Mesendoderm (in vitro differentiated cells): Measurements from ENCODE around the gene FAM200C. TPM values are rescaled to one million over a fixed set of nuclear protein-coding genes. Genes with fewer than 3 reads are reported as not detected.

Experiments
- DNase-seq: peaks from one replicate; pipeline ENCODE4 v3.0.0; 2013
- H2AK5ac ChIP-seq: 2 replicates; pipeline ENCODE4 v1.6.1; 2013; ENCODE audit warnings: low read length, inconsistent platforms
- H2BK120ac ChIP-seq: 2 replicates; pipeline ENCODE4 v1.6.1; 2013; ENCODE audit warnings: low read depth, mild to moderate bottlenecking, low read length, moderate library complexity, mixed read lengths
- H2BK15ac ChIP-seq: replicated peaks from 2 replicates; pipeline ENCODE4 v1.6.1; 2013; ENCODE audit warnings: low read depth, mild to moderate bottlenecking, moderate library complexity
- H2BK5ac ChIP-seq: 2 replicates; pipeline ENCODE4 v1.6.1; 2013; ENCODE audit warnings: low read length, inconsistent platforms
- H3K18ac ChIP-seq: 2 replicates; pipeline ENCODE4 v1.6.1; 2013; ENCODE audit warnings: mild to moderate bottlenecking, low read length, mixed read lengths
- H3K23ac ChIP-seq: one replicate; pipeline ENCODE4 v1.6.1; 2013; ENCODE audit warnings: low read length
- H3K27ac ChIP-seq: 2 replicates; pipeline ENCODE4 v1.5.1; 2013; ENCODE audit warnings: low read depth, mild to moderate bottlenecking, inconsistent platforms, low read length, moderate library complexity
- H3K27me3 ChIP-seq: 2 replicates; pipeline ENCODE4 v1.6.1; 2013; ENCODE audit warnings: low read length, control low read depth, mild to moderate bottlenecking, inconsistent platforms; ENCODE audit not compliant: insufficient read depth, poor library complexity
- H3K36me3 ChIP-seq: 2 replicates; pipeline ENCODE4 v1.6.1; 2013; ENCODE audit warnings: low read length, inconsistent platforms; ENCODE audit not compliant: control insufficient read depth, insufficient read depth
- H3K4ac ChIP-seq: one replicate; pipeline ENCODE4 v1.6.1; 2013; ENCODE audit warnings: low read depth, mild to moderate bottlenecking, low read length, moderate library complexity
- H3K4me1 ChIP-seq: 2 replicates; pipeline ENCODE4 v1.6.1; 2013; ENCODE audit warnings: low read depth, low read length, inconsistent platforms; ENCODE audit not compliant: control insufficient read depth
- H3K4me2 ChIP-seq: 2 replicates; pipeline ENCODE4 v1.6.1; 2013; ENCODE audit warnings: low read length
- H3K4me3 ChIP-seq: 2 replicates; pipeline ENCODE4 v1.5.1; 2013; ENCODE audit warnings: mild to moderate bottlenecking, low read length
- H3K56ac ChIP-seq: one replicate; pipeline ENCODE4 v1.6.1; 2013; ENCODE audit warnings: low read length
- H3K79me1 ChIP-seq: 2 replicates; pipeline ENCODE4 v1.6.1; 2013; ENCODE audit warnings: low read length, inconsistent platforms
- H3K79me2 ChIP-seq: 2 replicates; pipeline ENCODE4 v1.6.1; 2013; ENCODE audit warnings: mild to moderate bottlenecking, low read length; ENCODE audit not compliant: control insufficient read depth, insufficient read depth
- H3K9ac ChIP-seq: 2 replicates; pipeline ENCODE4 v1.6.1; 2013; ENCODE audit warnings: low read length, inconsistent platforms
- H4K5ac ChIP-seq: one replicate; pipeline ENCODE4 v1.6.1; 2013; ENCODE audit warnings: low read length
- H4K8ac ChIP-seq: one replicate; pipeline ENCODE4 v1.6.1; 2013; ENCODE audit warnings: low read depth, mild to moderate bottlenecking, control low read depth, low read length, moderate library complexity
- WGBS: extraction: QIAGEN DNeasy Blood & Tissue Kit; methylation state at CpG from one replicate; pipeline ENCODE4 v1.1.7; 2013; ENCODE audit warnings: low lambda C conversion rate, missing lambda C conversion rate; ENCODE audit not compliant: insufficient coverage; ENCODE audit errors: extremely low coverage; 5-methylcytosine and 5-hydroxymethylcytosine counted together
- polyA plus RNA-seq, 2 experiments: library from polyadenylated mRNA; stranded (reverse); fragments of 200-250 nt; gene quantifications; one replicate each; pipeline ENCODE4 v1.2.3, GENCODE V29; 2013

Gene FAM200C
- 1.0 TPM for polyA plus RNA-seq (2013, experiment 1 of 2)
- 0.97 TPM for polyA plus RNA-seq (2013, experiment 2 of 2)

GRCh38 chr5:160399402-160400353 is at the start of gene FAM200C:
TSS of gene FAM200C (minus strand) at chr5:160400054. CDS start at chr5:160395490, 4,564 bp downstream.
- Histone ChIP-seq H2BK120ac (peak within 1 kb of the TSS; percentile 47), H3K9ac (peak within 1 kb of the TSS; percentile 90), H3K27ac (peak within 1 kb of the TSS; percentile 95), H3K36me3 (peaks cover 2% of the 10 kb centered on the region), H3K27me3 (no peaks in the 10 kb centered on the region), H4K8ac (peak within 1 kb of the TSS; percentile 100), H2BK5ac (peak within 1 kb of the TSS; percentile 89), H3K79me2 (no peaks in the 10 kb centered on the region), H3K4ac (peak within 1 kb of the TSS; percentile 71), H2AK5ac (peak within 1 kb of the TSS; percentile 91), H3K56ac (peak within 1 kb of the TSS; percentile 94), H3K79me1 (no peaks in the 10 kb centered on the region), H2BK15ac (no peak within 1 kb of the TSS), H3K4me2 (peak within 1 kb of the TSS; percentile 76), H4K5ac (peak within 1 kb of the TSS; percentile 100), H3K23ac (no peak within 1 kb of the TSS), H3K18ac (peak within 1 kb of the TSS; percentile 97), H3K4me1 (peaks cover 3% of the 10 kb centered on the region), H3K4me3 (peak within 1 kb of the TSS; percentile 53)
- DNase-seq, result peak; percentile 98
- WGBS, result no CpG with 5 or more reads among the region's 41 CpGs

DNA sequence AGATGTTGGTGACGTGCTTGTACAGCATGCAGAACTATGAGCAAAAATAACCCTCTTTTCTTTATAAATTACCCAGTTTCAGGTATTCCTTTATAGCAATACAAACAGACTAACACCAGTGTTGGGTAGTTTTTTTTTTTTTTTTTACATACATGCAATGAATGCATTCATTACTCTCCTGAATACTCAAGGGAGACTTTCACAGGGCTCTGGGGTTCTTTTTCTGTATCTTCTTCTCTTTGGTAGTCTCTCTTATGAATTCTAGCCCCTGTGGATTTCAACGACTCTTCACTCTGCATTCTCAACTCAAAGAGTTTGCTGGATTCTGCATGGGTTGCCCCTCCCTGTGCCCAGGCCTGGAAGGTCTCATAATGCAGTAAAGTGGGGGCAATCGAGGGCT is 49.6 kb upstream of the FAM200C start:
- Histone ChIP-seq H3K23ac (no peak overlapping the region), H3K27ac (no peak overlapping the region), H3K4ac (no peak overlapping the region), H3K4me1 (no peaks in the 10 kb centered on the region), H3K4me2 (no peak overlapping the region), H4K8ac (no peak overlapping the region), H2AK5ac (no peak overlapping the region), H3K79me1 (no peaks in the 10 kb centered on the region), H3K36me3 (no peaks in the 10 kb centered on the region), H2BK5ac (no peak overlapping the region), H3K4me3 (no peak overlapping the region), H2BK120ac (no peak overlapping the region), H4K5ac (no peak overlapping the region), H2BK15ac (no peak overlapping the region), H3K56ac (no peak overlapping the region), H3K79me2 (no peaks in the 10 kb centered on the region), H3K27me3 (no peaks in the 10 kb centered on the region), H3K18ac (no peak overlapping the region), H3K9ac (no peak overlapping the region)
- DNase-seq, result no peak
- WGBS, result no CpG with 5 or more reads among the region's 3 CpGs

GRCh38 chr5:160448886-160449285 is 49.0 kb upstream of the FAM200C start:
- DNase-seq, result no peak
- Histone ChIP-seq H3K27ac (no peak overlapping the region), H3K9ac (no peak overlapping the region), H3K79me2 (no peaks in the 10 kb centered on the region), H2BK5ac (no peak overlapping the region), H3K4me3 (no peak overlapping the region), H3K23ac (no peak overlapping the region), H4K5ac (no peak overlapping the region), H4K8ac (no peak overlapping the region), H3K4me2 (no peak overlapping the region), H3K18ac (no peak overlapping the region), H3K56ac (no peak overlapping the region), H3K27me3 (no peaks in the 10 kb centered on the region), H2BK15ac (no peak overlapping the region), H3K4ac (no peak overlapping the region), H2AK5ac (no peak overlapping the region), H3K4me1 (no peaks in the 10 kb centered on the region), H3K79me1 (no peaks in the 10 kb centered on the region), H2BK120ac (no peak overlapping the region), H3K36me3 (no peaks in the 10 kb centered on the region)
- no CpG with 5 or more reads among the region's 1 CpG for whole genome bisulfite sequencing

DNA sequence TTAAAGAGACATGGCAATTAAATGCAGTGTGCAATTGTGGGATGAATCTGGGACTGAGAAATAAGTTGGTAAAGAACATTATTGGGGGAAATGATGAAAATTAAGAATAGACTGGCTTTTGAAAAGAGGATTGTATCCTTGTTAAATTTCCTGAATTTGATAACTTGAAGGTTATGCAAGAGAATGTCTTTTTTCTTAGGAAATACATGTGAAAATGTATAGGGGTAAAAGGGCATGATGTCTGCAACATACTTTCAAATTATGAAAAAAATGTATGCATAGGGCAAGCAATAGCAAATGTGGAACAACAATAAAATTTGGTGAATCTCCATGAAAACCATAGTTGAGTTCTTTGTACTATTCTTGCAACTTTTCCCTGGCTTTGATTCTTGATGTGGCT is 45.9 kb upstream of the FAM200C start:
- Histone ChIP-seq H3K4ac (no peak overlapping the region), H3K9ac (no peak overlapping the region), H2AK5ac (no peak overlapping the region), H3K23ac (no peak overlapping the region), H3K27ac (no peak overlapping the region), H3K4me3 (no peak overlapping the region), H3K18ac (no peak overlapping the region), H3K27me3 (no peaks in the 10 kb centered on the region), H4K5ac (no peak overlapping the region), H3K36me3 (no peaks in the 10 kb centered on the region), H3K79me1 (no peaks in the 10 kb centered on the region), H3K79me2 (no peaks in the 10 kb centered on the region), H2BK15ac (no peak overlapping the region), H4K8ac (no peak overlapping the region), H2BK120ac (no peak overlapping the region), H3K56ac (no peak overlapping the region), H3K4me1 (no peaks in the 10 kb centered on the region), H2BK5ac (no peak overlapping the region), H3K4me2 (no peak overlapping the region)
- no peak for DNase-seq

DNA sequence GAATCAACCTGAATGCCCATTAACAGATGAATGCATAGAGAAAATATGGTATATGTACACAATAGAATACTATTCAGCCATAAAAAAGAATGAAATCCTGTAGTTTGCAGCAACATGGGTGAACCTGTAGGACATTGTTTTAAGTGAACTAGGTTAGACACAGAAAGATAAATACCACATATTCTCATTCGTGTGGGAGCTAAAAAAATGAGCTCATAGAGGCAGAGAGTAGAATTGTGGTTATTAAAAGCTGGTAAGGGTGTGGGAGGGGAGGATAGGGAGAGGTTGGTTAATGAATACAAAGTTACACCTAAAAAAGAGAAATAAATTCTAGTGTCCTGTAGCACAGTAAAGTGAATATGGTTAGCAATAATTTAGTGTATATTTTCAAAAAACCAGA is 45.3 kb upstream of the FAM200C start:
- Histone ChIP-seq H2AK5ac (no peak overlapping the region), H3K4ac (no peak overlapping the region), H3K36me3 (no peaks in the 10 kb centered on the region), H3K79me1 (no peaks in the 10 kb centered on the region), H3K18ac (no peak overlapping the region), H3K27ac (no peak overlapping the region), H4K8ac (no peak overlapping the region), H3K4me3 (no peak overlapping the region), H2BK15ac (no peak overlapping the region), H3K79me2 (no peaks in the 10 kb centered on the region), H3K9ac (no peak overlapping the region), H3K23ac (no peak overlapping the region), H3K4me2 (no peak overlapping the region), H3K56ac (no peak overlapping the region), H2BK5ac (no peak overlapping the region), H3K27me3 (no peaks in the 10 kb centered on the region), H4K5ac (no peak overlapping the region), H2BK120ac (no peak overlapping the region), H3K4me1 (no peaks in the 10 kb centered on the region)
- no CpG with 5 or more reads among the region's 1 CpG for WGBS
- DNase-seq, result no peak
